NCI-H2029 treated with DMSO at 0.1 percent for 48 hours (cell line): ENCODE results near the gene CDK5R1.
"Not testable (repeated sequence)": the region's sequence is repeated elsewhere in the genome, so short reads cannot be mapped to it uniquely, and the experiment has no call there.

ENCODE experiments used
- DNase-seq: peaks from one replicate; lab custom pipeline; 2025; lab: John Stamatoyannopoulos, UW

The CDK5R1 gene

GRCh38 chr17:32516940-32517701 lies 30.3 kb downstream of the CDK5R1 start:
- peak; percentile 27 for DNase-seq

GRCh38 chr17:32517982-32518381 lies 31.2 kb downstream of the CDK5R1 start:
- DNase-seq: no peak

DNA sequence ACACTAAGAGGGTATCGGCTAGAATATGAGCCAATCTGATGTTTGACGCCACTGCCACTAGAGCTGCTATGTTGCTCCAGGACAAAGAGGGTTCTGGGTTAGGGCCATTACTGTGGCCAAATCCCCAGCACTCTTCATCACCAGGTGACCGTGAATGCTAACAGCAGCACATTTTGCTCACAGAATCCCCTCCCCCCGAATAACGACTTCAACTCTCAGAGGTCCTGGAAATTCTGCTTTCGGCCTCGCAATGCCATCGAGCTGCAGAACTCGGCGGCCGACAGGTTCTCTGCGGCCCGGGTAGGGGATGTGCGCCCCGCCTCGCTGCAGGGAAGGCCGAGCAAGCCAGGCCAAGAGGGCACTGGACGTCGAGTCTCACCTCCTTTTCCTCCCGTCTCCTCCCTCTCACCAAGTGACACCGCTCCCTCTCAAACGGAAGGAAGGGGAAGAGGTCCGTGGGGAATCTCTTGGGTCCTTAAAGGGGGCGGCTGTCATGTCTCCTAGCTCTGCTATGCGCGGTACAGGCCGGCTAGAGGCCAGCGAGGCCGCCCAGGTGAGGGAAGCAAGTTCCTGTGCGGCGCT lies 31.9 kb downstream of the CDK5R1 start:
- no peak for DNase-seq

- peak; percentile 36 for DNase-seq
Observed at GRCh38 chr17:32519228-32520103, 32.7 kb downstream of the CDK5R1 start.

GRCh38 chr17:32520104-32520701 lies 33.4 kb downstream of the CDK5R1 start:
- no peak for DNase-seq

GRCh38 chr17:32520737-32521404 lies 34.1 kb downstream of the CDK5R1 start:
- no peak for DNase-seq

DNA sequence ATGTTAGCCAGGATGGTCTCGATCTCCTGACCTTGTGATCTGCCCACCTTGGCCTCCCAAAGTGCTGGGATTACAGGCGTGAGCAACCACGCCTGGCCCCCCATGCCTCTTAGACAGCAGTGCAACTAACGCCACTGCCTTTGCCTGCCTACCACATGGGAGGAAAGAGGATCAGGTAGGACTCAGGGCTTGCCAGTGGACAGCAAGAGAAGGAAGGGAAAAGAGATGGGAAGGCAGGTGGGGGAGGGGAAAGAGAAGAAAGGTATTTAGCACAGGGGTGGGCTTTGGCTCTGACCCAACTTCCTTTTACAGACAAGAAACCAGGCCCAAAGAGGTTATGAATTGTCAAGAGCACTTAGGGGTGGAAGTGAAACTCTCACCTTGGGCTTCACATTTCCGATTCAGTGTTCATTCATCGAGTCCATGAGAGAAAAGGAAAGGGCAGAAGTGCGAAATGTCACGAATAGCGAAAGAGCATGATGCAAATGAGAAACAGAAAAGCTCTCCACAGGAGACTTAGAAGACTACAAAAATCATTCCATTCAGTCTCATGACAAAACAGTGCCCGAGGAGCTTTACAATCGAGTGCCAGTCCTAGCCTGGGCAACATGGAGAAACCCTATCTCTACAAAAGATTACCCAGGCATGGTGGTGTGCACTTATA lies 36.4 kb downstream of the CDK5R1 start:
- no peak for DNase-seq

DNA sequence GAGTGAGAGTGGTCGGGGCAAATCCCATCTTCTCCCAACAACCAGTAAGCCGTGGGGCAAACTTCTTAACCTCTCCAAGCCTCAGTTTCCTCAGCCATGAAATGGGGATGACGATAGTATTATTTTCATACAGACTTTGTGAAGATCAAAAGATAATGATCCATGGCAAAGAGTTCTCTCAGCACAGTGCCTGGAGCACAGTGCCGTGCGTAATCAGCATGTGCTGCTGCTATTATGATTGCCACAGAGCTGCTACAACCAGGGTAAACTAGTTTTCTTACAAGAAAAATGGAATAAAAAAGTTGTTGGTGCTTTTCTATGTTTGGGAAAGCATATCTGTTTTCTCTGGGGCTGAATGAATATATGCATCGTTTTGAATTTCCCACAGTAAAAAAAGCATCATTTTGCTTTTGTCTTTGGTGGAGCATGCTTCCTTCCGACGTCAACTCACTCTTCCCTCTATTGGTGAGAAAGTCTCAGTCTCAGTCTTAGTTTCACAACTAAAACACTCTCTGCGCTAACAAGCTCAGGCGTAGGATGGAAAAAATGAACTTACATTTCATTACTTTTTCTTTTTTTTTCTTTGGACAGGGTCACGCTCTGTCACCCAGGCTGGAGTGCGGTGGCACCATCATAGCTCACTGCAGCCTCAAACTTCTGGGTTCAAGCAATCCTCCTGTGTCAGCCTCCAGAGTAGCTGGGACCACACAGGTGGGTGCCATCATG lies 37.2 kb downstream of the CDK5R1 start:
- DNase-seq: no peak

GRCh38 chr17:32524553-32524880 lies 37.7 kb downstream of the CDK5R1 start:
- DNase-seq: not testable (repeated sequence)

DNA sequence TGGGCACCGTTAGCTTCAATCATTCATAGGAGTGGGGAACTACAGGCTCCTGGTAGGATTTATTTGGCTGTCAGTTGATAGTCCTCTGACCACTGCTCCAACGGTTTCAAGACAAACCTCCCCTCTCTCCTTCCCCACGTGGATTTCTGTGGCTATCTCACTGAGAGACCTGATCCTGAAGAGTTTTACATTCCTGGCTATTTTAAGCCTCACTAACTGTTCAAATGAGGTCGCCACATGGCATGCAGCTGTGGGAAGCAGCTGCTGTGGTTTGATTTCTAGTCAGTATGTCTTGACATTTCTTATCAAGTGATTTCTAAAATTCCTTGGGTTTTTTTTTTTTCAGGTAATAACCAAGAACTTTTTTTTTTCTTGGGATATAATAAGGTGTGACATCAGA lies 38.3 kb downstream of the CDK5R1 start:
- no peak for DNase-seq

GRCh38 chr17:32527146-32527545 lies 40.4 kb downstream of the CDK5R1 start:
- no peak for DNase-seq

- DNase-seq: no peak
Observed at GRCh38 chr17:32528825-32529224, 42.0 kb downstream of the CDK5R1 start.

- peak; percentile 67 for DNase-seq
Observed at GRCh38 chr17:32529604-32530003, 42.8 kb downstream of the CDK5R1 start.

DNA sequence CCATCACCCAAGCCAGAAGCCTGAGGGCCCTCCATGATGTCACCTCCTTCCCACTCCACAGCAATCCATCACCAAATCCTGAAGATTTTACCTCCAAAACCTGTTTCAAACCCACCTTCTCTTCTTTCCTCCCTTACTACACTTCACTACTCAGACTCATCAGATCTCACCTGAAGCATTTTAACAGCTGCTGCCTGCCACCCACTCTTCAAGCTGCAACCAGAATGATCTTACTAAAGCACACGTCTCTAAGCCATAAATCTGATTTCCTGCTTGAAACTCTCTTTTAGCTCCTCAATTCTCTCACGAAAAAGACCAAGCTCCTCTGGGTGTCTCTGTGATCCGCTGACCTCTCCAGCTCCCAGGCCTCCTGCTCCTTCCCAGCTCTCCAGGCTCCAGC lies 46.5 kb downstream of the CDK5R1 start:
- no peak for DNase-seq

- DNase-seq: no peak
Observed at GRCh38 chr17:32536736-32537643, 50.2 kb downstream of the CDK5R1 start.
